UCSD-AML1 (cell line): ENCODE measurements around the gene KRTAP5-11.
"Not testable (repeated sequence)": the region's sequence is repeated elsewhere in the genome, so short reads cannot be mapped to it uniquely, and the experiment has no call there.

Experiments used
- DNase-seq: peaks from one replicate; lab custom pipeline; 2025; ENCODE audit not compliant: unreplicated experiment; lab: John Stamatoyannopoulos, UW

KRTAP5-11 gene

DNA sequence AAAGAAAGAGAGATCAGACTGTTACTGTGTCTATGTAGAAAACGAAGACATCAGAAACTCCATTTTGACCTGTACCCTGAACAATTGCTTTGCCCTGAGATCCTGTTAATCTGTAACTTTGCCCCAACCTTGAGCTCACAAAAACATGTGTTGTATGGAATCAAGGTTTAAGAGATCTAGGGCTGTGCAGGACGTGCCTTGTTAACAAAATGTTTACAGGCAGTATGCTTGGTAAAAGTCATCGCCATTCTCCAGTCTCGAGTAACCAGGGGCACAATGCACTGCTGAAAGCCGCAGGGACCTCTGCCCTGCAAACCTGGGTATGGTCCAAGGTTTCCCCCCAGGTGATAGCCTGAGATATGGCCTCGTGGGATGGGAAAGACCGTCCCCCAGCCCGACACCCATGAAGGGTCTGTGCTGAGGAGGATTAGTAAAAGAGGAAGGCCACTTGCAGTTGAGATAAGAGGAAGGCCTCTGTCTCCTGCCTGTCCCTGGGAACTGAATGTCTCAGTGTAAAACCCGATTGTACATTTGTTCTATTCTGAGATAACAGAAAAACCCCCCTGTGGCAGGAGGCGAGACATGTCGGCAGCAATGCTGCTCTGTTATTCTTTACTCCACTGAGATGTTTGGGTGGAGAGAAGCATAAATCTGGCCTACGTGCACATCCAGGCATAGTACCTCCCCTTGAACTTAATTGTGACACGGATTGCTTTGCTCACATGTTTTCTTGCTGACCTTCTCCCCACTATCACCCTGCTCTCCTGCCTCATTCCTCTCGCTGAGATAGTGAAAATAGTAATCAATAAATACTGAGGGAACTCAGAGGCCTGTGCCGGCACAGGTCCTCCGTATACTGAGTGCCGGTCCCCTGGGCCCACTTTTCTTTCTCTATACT lies 47.7 kb downstream of the KRTAP5-11 start:
- DNase-seq = not testable (repeated sequence)

GRCh38 chr11:71532036-71532610 lies 50.6 kb downstream of the KRTAP5-11 start:
- DNase-seq = no peak
